ENCODE results near the gene HEMK1.

The HEMK1 gene

DNA sequence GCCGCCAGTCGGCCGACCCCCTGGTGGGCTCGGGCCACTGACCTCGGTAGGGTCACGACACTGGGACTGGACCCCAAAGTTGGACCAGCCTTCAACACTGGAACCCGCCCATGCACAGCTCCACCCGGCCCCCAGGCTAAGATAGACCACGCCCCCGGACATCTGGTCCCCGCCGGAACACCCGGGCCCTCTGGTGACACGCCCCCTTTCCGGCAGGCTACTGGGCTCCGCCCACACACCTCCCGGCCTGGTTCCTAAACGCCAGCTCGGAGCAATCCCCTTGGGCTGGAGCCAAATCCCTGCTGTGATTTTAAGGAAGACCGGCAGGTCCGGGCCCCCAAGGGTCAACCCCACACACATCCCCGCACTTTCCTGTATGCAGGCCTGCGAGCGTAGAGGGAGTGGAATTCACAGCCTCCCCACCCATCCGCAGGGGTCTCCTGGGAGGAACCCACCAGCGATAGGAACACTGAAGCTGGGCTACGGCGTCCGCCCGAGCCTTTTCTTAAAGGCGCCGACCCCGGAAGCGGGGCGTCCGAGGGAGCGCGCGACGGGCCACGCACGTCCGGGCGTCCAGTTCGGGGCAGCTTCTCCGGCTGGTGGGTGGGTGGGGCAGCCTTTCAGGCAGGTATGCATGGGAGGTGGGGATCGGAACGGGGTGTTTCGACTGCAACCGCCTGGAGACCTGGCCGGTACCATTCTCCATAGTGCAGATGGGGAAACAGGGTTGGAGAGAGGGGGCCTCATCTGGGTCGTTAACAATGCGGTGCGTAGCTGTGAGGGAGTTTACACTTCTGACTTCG, at the start of gene HEMK1:
Gene HEMK1 (plus strand): TSS at position 576 of the 803 bp plus-strand sequence. CDS start 1,583 bp downstream, outside the sequence.
- peak; percentile 98 for DNase-seq

- DNase-seq = no peak
Observed at GRCh38 chr3:50520849-50521248, 48.5 kb upstream of the HEMK1 start.

- no peak for DNase-seq
Observed at GRCh38 chr3:50521572-50521971, 47.8 kb upstream of the HEMK1 start.

DNA sequence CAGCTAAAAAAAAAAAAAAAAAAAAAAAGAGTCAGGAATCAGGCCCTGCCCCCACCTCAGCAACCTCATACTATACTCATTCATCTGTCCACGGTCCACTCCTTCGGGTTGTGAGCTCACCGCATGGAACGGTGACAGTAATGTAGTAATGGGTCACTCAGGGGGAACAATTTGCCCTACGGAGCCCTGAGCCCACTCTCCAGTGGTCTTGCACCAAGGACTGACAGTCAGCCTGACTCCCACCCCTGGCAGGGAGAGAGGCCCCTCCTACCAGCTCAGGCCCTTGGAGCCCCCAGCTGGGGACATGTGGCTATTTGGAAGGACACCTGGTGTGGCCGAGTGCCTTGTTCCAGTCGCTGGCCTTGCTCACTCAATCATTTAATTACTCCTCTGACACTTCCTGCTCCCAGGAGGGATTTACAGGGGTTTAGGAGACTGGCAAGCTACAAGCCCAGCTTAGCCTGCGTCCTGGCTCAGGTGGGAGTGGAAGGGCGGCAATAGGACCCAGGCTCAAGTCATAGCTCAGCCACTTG, 46.0 kb upstream of the HEMK1 start:
- DNase-seq = no peak

- DNase-seq = no peak
Observed at GRCh38 chr3:50524746-50525145, 44.6 kb upstream of the HEMK1 start.

DNA sequence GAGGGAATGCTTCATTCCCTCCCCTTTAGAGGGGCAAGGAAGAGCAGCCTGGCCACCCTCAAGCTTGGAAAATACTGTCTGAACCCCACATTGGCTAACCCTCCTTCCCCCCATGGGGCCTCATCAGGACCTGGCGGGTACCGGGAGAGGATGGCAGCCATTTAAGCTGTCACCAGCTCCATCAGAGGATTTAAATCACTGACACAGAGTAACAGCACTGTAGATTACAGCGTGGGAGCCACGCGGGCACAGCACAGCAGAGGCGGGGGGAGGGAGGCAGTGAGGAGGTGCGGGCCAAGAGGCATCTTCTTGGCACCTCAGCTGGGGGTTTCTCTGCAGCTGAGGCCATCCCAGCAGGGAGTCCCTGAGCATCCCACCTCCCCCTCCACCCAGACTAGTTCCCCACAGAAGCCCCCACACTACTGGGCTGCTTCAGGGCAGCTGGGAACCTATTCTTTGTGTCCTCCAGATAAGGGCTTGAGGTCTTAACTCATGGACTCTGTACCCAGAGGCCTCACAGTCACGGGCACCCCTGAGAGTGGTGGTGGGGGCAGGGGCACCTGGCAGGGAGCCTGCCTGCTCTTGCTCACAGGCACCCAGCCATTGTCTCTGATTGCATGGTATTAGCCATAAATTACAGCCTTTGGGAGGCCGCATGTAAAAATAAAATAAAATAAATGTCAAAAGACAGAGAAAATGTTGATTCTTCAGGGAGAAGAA, 44.0 kb upstream of the HEMK1 start:
- no peak for DNase-seq

GRCh38 chr3:50525987-50526386, 43.3 kb upstream of the HEMK1 start:
- peak; percentile 65 for DNase-seq

- DNase-seq = no peak
Observed at GRCh38 chr3:50530001-50530970, 39.0 kb upstream of the HEMK1 start.

- DNase-seq = no peak
Observed at GRCh38 chr3:50531201-50531600, 38.1 kb upstream of the HEMK1 start.

DNA sequence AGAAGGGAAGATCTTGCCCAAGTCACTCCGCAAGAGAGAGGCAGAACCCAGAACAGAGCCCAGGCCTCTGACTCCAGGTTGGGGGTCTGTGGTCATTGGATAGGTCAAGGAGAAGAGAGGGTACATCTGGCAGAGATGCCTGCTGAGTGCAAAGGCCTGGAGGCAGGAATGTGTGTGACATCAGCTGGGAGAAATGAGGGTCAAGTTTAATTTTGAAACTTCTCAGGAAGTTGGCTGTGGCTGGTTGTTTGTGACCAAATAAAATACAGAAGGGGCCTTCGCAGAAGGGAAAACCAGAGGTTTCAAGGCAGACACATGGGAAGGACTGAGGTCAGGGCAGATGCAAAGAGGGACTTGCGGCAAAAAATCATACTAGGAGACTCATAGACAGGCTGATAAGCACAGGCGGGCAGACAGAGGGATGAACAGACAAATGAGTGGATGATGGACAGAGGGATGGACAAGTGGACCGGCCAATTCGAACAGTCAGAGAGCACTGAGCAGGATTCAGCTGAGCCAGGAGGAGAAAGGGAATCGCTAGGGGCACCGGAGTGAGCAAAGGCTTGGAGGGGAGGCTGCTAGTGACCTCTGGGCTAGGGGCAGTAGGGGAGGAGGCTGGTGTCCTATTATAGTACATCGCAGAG, 37.1 kb upstream of the HEMK1 start:
- DNase-seq = no peak

GRCh38 chr3:50533316-50533715, 36.0 kb upstream of the HEMK1 start:
- DNase-seq = no peak

GRCh38 chr3:50533807-50534461, 35.4 kb upstream of the HEMK1 start:
- no peak for DNase-seq

- no peak for DNase-seq
Observed at GRCh38 chr3:50534681-50535330, 34.5 kb upstream of the HEMK1 start.

DNA sequence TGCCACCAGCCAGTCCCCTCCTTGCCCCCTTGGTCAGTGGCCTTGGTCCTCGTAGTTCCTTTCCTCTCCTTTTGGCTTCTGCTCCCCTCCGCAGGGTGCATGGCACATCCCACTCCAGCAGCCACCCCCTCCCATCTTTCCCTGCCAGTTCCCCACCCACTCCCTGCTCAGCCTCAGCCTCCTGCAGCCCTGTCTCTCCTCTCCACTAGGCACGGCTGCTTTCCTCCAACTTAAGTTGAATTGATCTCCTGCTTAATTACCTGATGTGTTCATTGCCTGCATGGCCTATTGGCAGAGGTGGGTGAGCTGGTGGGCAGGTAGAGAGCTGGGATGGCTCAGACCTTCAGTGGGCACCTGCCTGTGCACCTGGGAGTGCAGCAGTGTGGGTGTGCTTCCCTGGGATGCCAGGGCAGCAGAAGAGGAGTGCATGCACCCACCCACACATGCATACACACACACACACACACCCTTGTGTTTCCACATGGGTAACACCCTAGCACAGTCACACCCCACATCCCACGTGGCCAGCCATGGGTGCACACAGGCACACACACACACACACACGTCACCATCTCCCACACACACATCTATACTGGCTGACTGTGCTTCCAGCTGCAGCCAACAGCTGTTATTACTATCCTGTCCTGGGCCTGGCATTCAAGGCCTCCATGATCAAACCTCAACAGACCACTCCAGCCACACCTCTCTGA, 32.7 kb upstream of the HEMK1 start:
- no peak for DNase-seq

DNA sequence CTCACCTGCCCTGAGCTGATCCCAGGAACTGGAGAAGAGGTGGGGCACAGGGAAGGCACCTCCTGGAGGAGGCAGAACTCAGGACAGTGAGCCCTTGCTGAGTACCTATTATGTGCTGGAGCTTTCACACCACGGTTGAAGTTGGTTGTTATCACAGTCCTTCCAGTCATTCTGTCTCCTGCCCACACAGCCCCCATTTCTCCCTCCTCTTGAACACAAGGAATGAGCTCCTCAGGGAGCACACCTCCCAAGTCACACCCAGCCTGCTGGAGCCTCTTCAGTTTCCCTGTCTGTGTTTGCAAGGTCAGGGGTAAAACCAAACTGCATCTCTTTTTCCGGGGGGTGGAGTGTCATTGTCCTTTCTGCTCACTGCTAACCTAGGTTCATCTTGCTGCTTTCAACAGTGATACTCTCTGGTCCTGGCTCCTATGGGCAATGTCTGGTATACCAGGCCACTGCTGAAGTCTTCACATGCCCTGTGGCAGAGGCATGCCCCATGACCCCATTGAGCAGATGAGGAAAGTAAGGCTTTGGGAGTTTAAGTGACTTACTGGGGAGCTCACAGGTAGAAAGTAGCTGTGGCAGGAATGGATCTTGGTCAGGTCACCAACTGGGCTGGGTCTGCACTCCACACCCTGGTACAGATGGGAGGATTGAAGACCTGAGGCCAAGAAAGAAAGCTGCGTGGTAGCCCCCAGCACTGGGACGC, 31.7 kb upstream of the HEMK1 start:
- no peak for DNase-seq

GRCh38 chr3:50539356-50540286, 29.7 kb upstream of the HEMK1 start:
- no peak for DNase-seq

GRCh38 chr3:50542177-50543034, 26.9 kb upstream of the HEMK1 start:
- DNase-seq = peak; percentile 81

GRCh38 chr3:50545781-50546180, 23.5 kb upstream of the HEMK1 start:
- DNase-seq = no peak

Data from femur (tissue), 1 donor.